ENCODE results near the gene PER2.

- TF ChIP-seq SIN3A (IDR thresholded peaks at IDR 0.05; ENCODE audit: borderline replicate concordance, insufficient read depth, low read length) = no peak
- no peak for TF ChIP-seq FOXP2 (optimal IDR thresholded peaks at IDR 0.05; ENCODE audit: borderline replicate concordance, extremely low read depth, extremely low read length, insufficient read depth)
- no peak for TF ChIP-seq TAF1 (IDR thresholded peaks at IDR 0.05; ENCODE audit: borderline replicate concordance, insufficient read depth, low read length)
- no peak for TF ChIP-seq REST (IDR thresholded peaks at IDR 0.05; ENCODE audit: insufficient read depth in 1 of 2, low read depth in 2 of 2, low read length in 2 of 2)
Measured at GRCh38 chr2:238336793-238337444, 48.5 kb upstream of the PER2 start.
